Liver (tissue), 9 donors: ENCODE results near the gene PDE4D. TPM values are rescaled to one million over a fixed set of nuclear protein-coding genes. Genes with fewer than 3 reads are reported as not detected.
A peak's percentile ranks its signal among the peaks of the same experiment; 100 is the strongest.

ENCODE experiments used
- DNase-seq: peaks from one replicate; pipeline ENCODE4 v3.0.0-alpha.2; 2017; ENCODE audit warnings: low spot score
- H3K27ac ChIP-seq, 2 donors: one replicate each; pipeline ENCODE4 v1.7.0; 2013; ENCODE audit warnings: inconsistent platforms in 2 of 2, low read length in 2 of 2, control low read depth in 1 of 2, low read depth in 1 of 2, mild to moderate bottlenecking in 1 of 2
- H3K27me3 ChIP-seq, 4 donors: one replicate each; pipeline versions ENCODE4 v1.6.1 to v1.7.0; 2013; ENCODE audit warnings: low read length in 3 of 4, inconsistent platforms in 1 of 4, mild to moderate bottlenecking in 1 of 4, moderate library complexity in 1 of 4; ENCODE audit not compliant: control insufficient read depth in 4 of 4, insufficient read depth in 4 of 4
- H3K36me3 ChIP-seq, 4 donors: one replicate each; pipeline versions ENCODE4 v1.6.1 to v1.7.0; 2013; ENCODE audit warnings: low read length in 3 of 4, mild to moderate bottlenecking in 3 of 4, low read depth in 1 of 4, moderate library complexity in 1 of 4; ENCODE audit not compliant: control insufficient read depth in 4 of 4, insufficient read depth in 3 of 4
- H3K4me1 ChIP-seq, 4 donors: one replicate each; pipeline versions ENCODE4 v1.6.1 to v1.7.0; 2013; ENCODE audit warnings: low read length in 3 of 4, mild to moderate bottlenecking in 3 of 4, moderate library complexity in 1 of 4; ENCODE audit not compliant: control insufficient read depth in 4 of 4, insufficient read depth in 4 of 4
- H3K4me3 ChIP-seq, 3 donors: one replicate each; pipeline versions ENCODE4 v1.6.1 to v1.7.0; 2013; ENCODE audit warnings: low read length in 3 of 3, control low read depth in 1 of 3, low read depth in 1 of 3, mild to moderate bottlenecking in 1 of 3
- H3K9ac ChIP-seq, 2 donors: one replicate each; pipeline ENCODE4 v1.7.0; 2013; ENCODE audit warnings: low read length in 2 of 2, mild to moderate bottlenecking in 2 of 2, moderate library complexity in 2 of 2, control low read depth in 1 of 2, low read depth in 1 of 2
- H3K9me3 ChIP-seq, 4 donors: one replicate each; pipeline versions ENCODE4 v1.6.1 to v1.7.0; 2013; ENCODE audit warnings: low read length in 3 of 4; ENCODE audit not compliant: control insufficient read depth in 4 of 4
- EGR1 ChIP-seq, 2 donors: IDR thresholded peaks; 2 replicates each; pipeline ENCODE4 v1.6.1; 2016 to 2018; ENCODE audit warnings: antibody characterized with exemption in 2 of 2, low read depth in 2 of 2
- FOXA1 ChIP-seq: IDR thresholded peaks from 2 replicates; pipeline ENCODE4 v1.6.1; 2016; ENCODE audit warnings: antibody characterized with exemption
- FOXA2 ChIP-seq: IDR thresholded peaks from 2 replicates; pipeline ENCODE4 v1.6.1; 2016; ENCODE audit warnings: antibody characterized with exemption
- GABPA ChIP-seq, 2 donors: IDR thresholded peaks in 1 of 2; conservative IDR thresholded peaks in 1 of 2; 2 replicates each; pipeline ENCODE4 v1.6.1; 2016; ENCODE audit warnings: antibody characterized with exemption in 2 of 2, mild to moderate bottlenecking in 1 of 2, moderate library complexity in 1 of 2
- HNF4A ChIP-seq, 2 donors: conservative IDR thresholded peaks; 2 replicates each; pipeline ENCODE4 v1.6.1; 2016; ENCODE audit warnings: antibody characterized with exemption in 2 of 2, mild to moderate bottlenecking in 2 of 2
- HNF4G ChIP-seq: IDR thresholded peaks from 2 replicates; pipeline ENCODE4 v1.6.1; 2016; ENCODE audit warnings: antibody characterized with exemption
- JUND ChIP-seq, 2 donors: IDR thresholded peaks; 2 replicates each; pipeline ENCODE4 v1.6.1; 2016; ENCODE audit warnings: antibody characterized with exemption in 2 of 2
- NR2F2 ChIP-seq: IDR thresholded peaks from 2 replicates; pipeline ENCODE4 v1.6.1; 2016; ENCODE audit warnings: antibody characterized with exemption
- RAD21 ChIP-seq, 2 donors: IDR thresholded peaks; 2 replicates each; pipeline ENCODE4 v1.6.1; 2016; ENCODE audit warnings: antibody characterized with exemption in 2 of 2, mild to moderate bottlenecking in 2 of 2
- RXRA ChIP-seq, 2 donors: IDR thresholded peaks; 2 replicates each; pipeline ENCODE4 v1.6.1; 2017 to 2018; ENCODE audit warnings: antibody characterized with exemption in 2 of 2, mild to moderate bottlenecking in 1 of 2
- SP1 ChIP-seq: IDR thresholded peaks from 2 replicates; pipeline ENCODE4 v1.6.1; 2018; ENCODE audit warnings: antibody characterized with exemption, mild to moderate bottlenecking
- TAF1 ChIP-seq: conservative IDR thresholded peaks from 2 replicates; pipeline ENCODE4 v1.6.1; 2016; ENCODE audit warnings: antibody characterized with exemption, mild to moderate bottlenecking
- YY1 ChIP-seq: IDR thresholded peaks from 2 replicates; pipeline ENCODE4 v1.6.1; 2016; ENCODE audit warnings: antibody characterized with exemption, mild to moderate bottlenecking
- ZBTB33 ChIP-seq: IDR thresholded peaks from 2 replicates; pipeline ENCODE4 v1.6.1; 2016; ENCODE audit warnings: antibody characterized with exemption
- WGBS: extraction: QIAGEN DNeasy Blood & Tissue Kit; methylation state at CpG from one replicate; pipeline ENCODE4 v1.1.7; 2013; 5-methylcytosine and 5-hydroxymethylcytosine counted together
- polyA plus RNA-seq, 2 donors: library from polyadenylated mRNA; stranded (reverse) in 1 of 2; unstranded in 1 of 2; fragments of 200-250 nt in 1 of 2; fragments of >200 nt in 1 of 2; fragmentation: Nextera tagmentation in 1 of 2; extraction: Ambion mirVana in 1 of 2; gene quantifications; one replicate each; pipeline versions ENCODE4 v1.2.1 to v1.2.3, GENCODE V29; 2013 to 2015
- total RNA-seq, 2 donors: library from RNA; depleted of rRNA; stranded (reverse); fragments of >200 nt; gene quantifications; one replicate each; pipeline ENCODE4 v1.2.3, GENCODE V29; 2014
- TF ChIP-seq, protein P1 (sequence below): IDR thresholded peaks from 2 replicates; pipeline ENCODE4 v1.6.1; 2016; ENCODE audit warnings: antibody characterized with exemption
- TF ChIP-seq, protein P2 (sequence below): IDR thresholded peaks from 2 replicates; pipeline ENCODE4 v1.6.1; 2016; ENCODE audit warnings: antibody characterized with exemption
- TF ChIP-seq, protein P3 (sequence below): fragments of 150-350 bp; IDR thresholded peaks from 2 replicates; pipeline ENCODE4 v1.5.1; 2017; ENCODE audit warnings: improper control_type of control experiment, low read depth, low read length; ENCODE audit not compliant: missing input control
- TF ChIP-seq, protein P4 (sequence below): IDR thresholded peaks from 2 replicates; pipeline ENCODE4 v1.6.1; 2016; ENCODE audit warnings: antibody characterized with exemption, mild to moderate bottlenecking
- donor health status: healthy.
- donor health status: healthy.
- donor health status: healthy.
- donor health status: healthy.
- donor health status: healthy.

The PDE4D gene
- total and polyA plus RNA-seq, 4 donors = 0.67 to 11.9 (median 6.5) TPM

- no peak overlapping the region for H3K27ac ChIP-seq
- no peaks in the 10 kb centered on the region for H3K27me3 ChIP-seq
- 61% methylated on average over 6 of the region's 6 CpGs for WGBS
- no peaks in the 10 kb centered on the region for H3K36me3 ChIP-seq
- no peak for DNase-seq
- no peaks in the 10 kb centered on the region for H3K4me1 ChIP-seq
- H3K4me3 ChIP-seq = peak overlapping the region in 2 of 3 donors; percentile 28 to 33
- TF ChIP-seq FOXA2 (no peak), HNF4G (no peak), EGR1 (IDR thresholded peaks at IDR 0.05; ENCODE audit: low read depth in 2 of 2) (no peak), HNF4A (conservative IDR thresholded peaks at IDR 0.05) (no peak)
- peak overlapping the region in 1 of 2 donors; percentile 18 for H3K9ac ChIP-seq
- no peaks in the 10 kb centered on the region for H3K9me3 ChIP-seq
Measured at GRCh38 chr5:59093329-59093728, 800.2 kb downstream of the PDE4D start.

DNA sequence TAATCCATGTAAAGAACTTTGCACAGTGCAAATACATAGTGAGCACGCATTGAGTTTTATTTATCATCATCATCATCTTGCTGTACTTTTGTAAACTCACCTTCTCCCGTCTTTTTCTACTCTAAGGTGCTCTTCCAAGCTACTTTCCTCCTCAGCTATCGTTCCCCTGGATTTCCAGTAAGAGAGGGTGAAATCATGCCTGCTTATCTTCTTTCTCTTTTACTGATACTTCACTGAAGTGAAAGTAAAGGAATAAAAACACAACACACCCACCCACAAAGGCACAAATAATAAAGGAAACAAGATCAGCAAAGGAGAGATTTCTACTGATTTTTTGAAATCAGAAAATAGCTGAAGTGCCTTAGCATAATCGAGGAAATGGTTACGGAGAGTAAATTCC, 800.8 kb downstream of the PDE4D start:
- TF ChIP-seq HNF4A (conservative IDR thresholded peaks at IDR 0.05) (no peak), HNF4G (no peak), ZBTB33 (no peak), SP1 (no peak), FOXA1 (no peak), FOXA2 (no peak), RAD21 (IDR thresholded peaks at IDR 0.05) (no peak), NR2F2 (no peak), GABPA (IDR thresholded peaks at IDR 0.05 in 1 of 2, conservative IDR thresholded peaks at IDR 0.05 in 1 of 2) (no peak), JUND (IDR thresholded peaks at IDR 0.05) (no peak), YY1 (no peak), EGR1 (IDR thresholded peaks at IDR 0.05; ENCODE audit: low read depth in 2 of 2) (no peak), RXRA (IDR thresholded peaks at IDR 0.05) (no peak), TAF1 (no peak)
- TF ChIP-seq, protein P1, sequence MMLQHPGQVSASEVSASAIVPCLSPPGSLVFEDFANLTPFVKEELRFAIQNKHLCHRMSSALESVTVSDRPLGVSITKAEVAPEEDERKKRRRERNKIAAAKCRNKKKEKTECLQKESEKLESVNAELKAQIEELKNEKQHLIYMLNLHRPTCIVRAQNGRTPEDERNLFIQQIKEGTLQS = no peak
- TF ChIP-seq, protein P2, sequence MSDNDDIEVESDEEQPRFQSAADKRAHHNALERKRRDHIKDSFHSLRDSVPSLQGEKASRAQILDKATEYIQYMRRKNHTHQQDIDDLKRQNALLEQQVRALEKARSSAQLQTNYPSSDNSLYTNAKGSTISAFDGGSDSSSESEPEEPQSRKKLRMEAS = no peak
- TF ChIP-seq, protein P3, sequence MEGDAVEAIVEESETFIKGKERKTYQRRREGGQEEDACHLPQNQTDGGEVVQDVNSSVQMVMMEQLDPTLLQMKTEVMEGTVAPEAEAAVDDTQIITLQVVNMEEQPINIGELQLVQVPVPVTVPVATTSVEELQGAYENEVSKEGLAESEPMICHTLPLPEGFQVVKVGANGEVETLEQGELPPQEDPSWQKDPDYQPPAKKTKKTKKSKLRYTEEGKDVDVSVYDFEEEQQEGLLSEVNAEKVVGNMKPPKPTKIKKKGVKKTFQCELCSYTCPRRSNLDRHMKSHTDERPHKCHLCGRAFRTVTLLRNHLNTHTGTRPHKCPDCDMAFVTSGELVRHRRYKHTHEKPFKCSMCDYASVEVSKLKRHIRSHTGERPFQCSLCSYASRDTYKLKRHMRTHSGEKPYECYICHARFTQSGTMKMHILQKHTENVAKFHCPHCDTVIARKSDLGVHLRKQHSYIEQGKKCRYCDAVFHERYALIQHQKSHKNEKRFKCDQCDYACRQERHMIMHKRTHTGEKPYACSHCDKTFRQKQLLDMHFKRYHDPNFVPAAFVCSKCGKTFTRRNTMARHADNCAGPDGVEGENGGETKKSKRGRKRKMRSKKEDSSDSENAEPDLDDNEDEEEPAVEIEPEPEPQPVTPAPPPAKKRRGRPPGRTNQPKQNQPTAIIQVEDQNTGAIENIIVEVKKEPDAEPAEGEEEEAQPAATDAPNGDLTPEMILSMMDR = no peak
- TF ChIP-seq, protein P4, sequence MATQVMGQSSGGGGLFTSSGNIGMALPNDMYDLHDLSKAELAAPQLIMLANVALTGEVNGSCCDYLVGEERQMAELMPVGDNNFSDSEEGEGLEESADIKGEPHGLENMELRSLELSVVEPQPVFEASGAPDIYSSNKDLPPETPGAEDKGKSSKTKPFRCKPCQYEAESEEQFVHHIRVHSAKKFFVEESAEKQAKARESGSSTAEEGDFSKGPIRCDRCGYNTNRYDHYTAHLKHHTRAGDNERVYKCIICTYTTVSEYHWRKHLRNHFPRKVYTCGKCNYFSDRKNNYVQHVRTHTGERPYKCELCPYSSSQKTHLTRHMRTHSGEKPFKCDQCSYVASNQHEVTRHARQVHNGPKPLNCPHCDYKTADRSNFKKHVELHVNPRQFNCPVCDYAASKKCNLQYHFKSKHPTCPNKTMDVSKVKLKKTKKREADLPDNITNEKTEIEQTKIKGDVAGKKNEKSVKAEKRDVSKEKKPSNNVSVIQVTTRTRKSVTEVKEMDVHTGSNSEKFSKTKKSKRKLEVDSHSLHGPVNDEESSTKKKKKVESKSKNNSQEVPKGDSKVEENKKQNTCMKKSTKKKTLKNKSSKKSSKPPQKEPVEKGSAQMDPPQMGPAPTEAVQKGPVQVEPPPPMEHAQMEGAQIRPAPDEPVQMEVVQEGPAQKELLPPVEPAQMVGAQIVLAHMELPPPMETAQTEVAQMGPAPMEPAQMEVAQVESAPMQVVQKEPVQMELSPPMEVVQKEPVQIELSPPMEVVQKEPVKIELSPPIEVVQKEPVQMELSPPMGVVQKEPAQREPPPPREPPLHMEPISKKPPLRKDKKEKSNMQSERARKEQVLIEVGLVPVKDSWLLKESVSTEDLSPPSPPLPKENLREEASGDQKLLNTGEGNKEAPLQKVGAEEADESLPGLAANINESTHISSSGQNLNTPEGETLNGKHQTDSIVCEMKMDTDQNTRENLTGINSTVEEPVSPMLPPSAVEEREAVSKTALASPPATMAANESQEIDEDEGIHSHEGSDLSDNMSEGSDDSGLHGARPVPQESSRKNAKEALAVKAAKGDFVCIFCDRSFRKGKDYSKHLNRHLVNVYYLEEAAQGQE = no peak
- no peak for DNase-seq
- Histone ChIP-seq H3K36me3 (no peaks in the 10 kb centered on the region), H3K4me3 (peak overlapping the region in 2 of 3 donors; percentile 28 to 33), H3K27ac (no peak overlapping the region), H3K4me1 (no peaks in the 10 kb centered on the region), H3K9me3 (no peaks in the 10 kb centered on the region), H3K9ac (peak overlapping the region in 1 of 2 donors; percentile 43), H3K27me3 (no peaks in the 10 kb centered on the region)
- 61% methylated on average over 5 of the region's 5 CpGs for WGBS
